Activated CD4-positive, alpha-beta memory T cell treated with anti-CD3 and anti-CD28 coated beads, Interleukin-2, amount 10 ng/mL, durations not matched to agents 7 days and 5 days (primary cell): ENCODE measurements around the gene HSFX3. TPM values are rescaled to one million over a fixed set of nuclear protein-coding genes. Genes with fewer than 3 reads are reported as not detected.
A peak's percentile ranks its signal among the peaks of the same experiment; 100 is the strongest.
"Not testable (repeated sequence)": the region's sequence is repeated elsewhere in the genome, so short reads cannot be mapped to it uniquely, and the experiment has no call there.

Source experiments
- CTCF ChIA-PET: fragments of 350-600 bp; sonication (Branson Sonifier 250); formaldehyde crosslinking; loops from one replicate; lab custom pipeline; 2021; ENCODE audit warnings: antibody characterized with exemption, inconsistent platforms; lab: Charles Lee
- POLR2A ChIA-PET: fragments of 350-600 bp; sonication (Branson Sonifier 250); formaldehyde crosslinking; loops from one replicate; lab custom pipeline; 2021; ENCODE audit warnings: antibody characterized with exemption; lab: Charles Lee
- DNase-seq: peaks from one replicate; pipeline ENCODE4 v3.0.0-alpha.2; 2020
- H3K27ac Mint-ChIP-seq: one replicate; pipeline ENCODE4 v1.8.0; 2021; ENCODE audit warnings: mild to moderate bottlenecking, mixed read lengths
- H3K27me3 Mint-ChIP-seq: one replicate; pipeline ENCODE4 v1.8.0; 2021; ENCODE audit warnings: mixed read lengths
- H3K36me3 Mint-ChIP-seq: one replicate; pipeline ENCODE4 v1.8.0; 2021; ENCODE audit warnings: low read depth, mixed read lengths
- H3K4me1 Mint-ChIP-seq: one replicate; pipeline ENCODE4 v1.8.0; 2021; ENCODE audit warnings: mixed read lengths
- H3K4me3 Mint-ChIP-seq: one replicate; pipeline ENCODE4 v1.8.0; 2021; ENCODE audit warnings: mild to moderate bottlenecking, mixed read lengths
- H3K9me3 Mint-ChIP-seq: one replicate; pipeline ENCODE4 v1.8.0; 2021; ENCODE audit warnings: mixed read lengths
- total RNA-seq, 2 experiments: library from RNA; stranded (reverse); gene quantifications; one replicate each; pipeline ENCODE4 v1.2.3, GENCODE V29; 2021

HSFX3 gene
- total RNA-seq, 2 experiments from 2014 or later: not detected

- H3K36me3 Mint-ChIP-seq: no peaks in the 10 kb centered on the region
- DNase-seq: no peak
- no peaks in the 10 kb centered on the region for H3K27me3 Mint-ChIP-seq
- H3K9me3 Mint-ChIP-seq: no peaks in the 10 kb centered on the region
- no peaks in the 10 kb centered on the region for H3K4me1 Mint-ChIP-seq
- H3K4me3 Mint-ChIP-seq: no peak overlapping the region
- no peak overlapping the region for H3K27ac Mint-ChIP-seq
- CTCF ChIA-PET: no interaction called here
- POLR2A ChIA-PET: no interaction called here
These were observed 13.6 kb upstream of the HSFX3 start for GRCh38 chrX:149563359-149563758.

GRCh38 chrX:149555251-149555650 lies 5.5 kb upstream of the HSFX3 start:
- H3K27me3 Mint-ChIP-seq, CTCF ChIA-PET, H3K9me3 Mint-ChIP-seq, H3K4me3 Mint-ChIP-seq, H3K36me3 Mint-ChIP-seq, H3K27ac Mint-ChIP-seq, DNase-seq, H3K4me1 Mint-ChIP-seq, POLR2A ChIA-PET: not testable (repeated sequence)

GRCh38 chrX:149551939-149552248 lies 2.2 kb upstream of the HSFX3 start:
- POLR2A ChIA-PET, H3K4me1 Mint-ChIP-seq, DNase-seq, CTCF ChIA-PET, H3K36me3 Mint-ChIP-seq, H3K4me3 Mint-ChIP-seq, H3K27me3 Mint-ChIP-seq, H3K9me3 Mint-ChIP-seq, H3K27ac Mint-ChIP-seq: not testable (repeated sequence)

GRCh38 chrX:149551245-149551938 lies 1.7 kb upstream of the HSFX3 start:
- CTCF ChIA-PET, H3K36me3 Mint-ChIP-seq, H3K4me3 Mint-ChIP-seq, H3K4me1 Mint-ChIP-seq, POLR2A ChIA-PET, H3K27me3 Mint-ChIP-seq, H3K9me3 Mint-ChIP-seq, DNase-seq, H3K27ac Mint-ChIP-seq: not testable (repeated sequence)

GRCh38 chrX:149550454-149550853 lies 730 bp upstream of the HSFX3 start:
- H3K4me1 Mint-ChIP-seq, H3K36me3 Mint-ChIP-seq, H3K4me3 Mint-ChIP-seq, H3K9me3 Mint-ChIP-seq, CTCF ChIA-PET, POLR2A ChIA-PET, H3K27me3 Mint-ChIP-seq: not testable (repeated sequence)
- peak; percentile 55 for DNase-seq
- H3K27ac Mint-ChIP-seq: peak overlapping the region; percentile 35

GRCh38 chrX:149547782-149548181 lies 1.9 kb downstream of the HSFX3 start:
- H3K4me3 Mint-ChIP-seq, H3K27me3 Mint-ChIP-seq, CTCF ChIA-PET, H3K9me3 Mint-ChIP-seq, POLR2A ChIA-PET, H3K27ac Mint-ChIP-seq, DNase-seq, H3K4me1 Mint-ChIP-seq, H3K36me3 Mint-ChIP-seq: not testable (repeated sequence)

GRCh38 chrX:149546962-149547361 lies 2.8 kb downstream of the HSFX3 start:
- H3K4me1 Mint-ChIP-seq, CTCF ChIA-PET, DNase-seq, H3K27me3 Mint-ChIP-seq, POLR2A ChIA-PET, H3K36me3 Mint-ChIP-seq, H3K27ac Mint-ChIP-seq, H3K4me3 Mint-ChIP-seq, H3K9me3 Mint-ChIP-seq: not testable (repeated sequence)

- H3K36me3 Mint-ChIP-seq, POLR2A ChIA-PET, H3K4me1 Mint-ChIP-seq, CTCF ChIA-PET, H3K9me3 Mint-ChIP-seq, H3K4me3 Mint-ChIP-seq, H3K27ac Mint-ChIP-seq, H3K27me3 Mint-ChIP-seq, DNase-seq: not testable (repeated sequence)
These were observed 3.9 kb downstream of the HSFX3 start for GRCh38 chrX:149545545-149546543.

GRCh38 chrX:149541521-149542047 lies 8.1 kb downstream of the HSFX3 start:
- H3K9me3 Mint-ChIP-seq: no peaks in the 10 kb centered on the region
- no peaks in the 10 kb centered on the region for H3K27me3 Mint-ChIP-seq
- ChIA-PET POLR2A (interaction anchor here (1.0 to 3.6 kb wide), 6 partner anchors 12 to 398 kb away, joined by 3 to 43 read pairs (median 15); partner anchors contain the start of gene IDS), CTCF (interaction anchor here (3.1 to 3.8 kb wide), 2 partner anchors 30 to 38 kb away, joined by 20 to 33 read pairs; partner anchors contain the start of gene IDS)
- peak overlapping the region; percentile 99 for H3K27ac Mint-ChIP-seq
- DNase-seq: no peak
- peaks cover 10% of the 10 kb centered on the region for H3K4me1 Mint-ChIP-seq
- peaks cover 3% of the 10 kb centered on the region for H3K36me3 Mint-ChIP-seq
- H3K4me3 Mint-ChIP-seq: peak overlapping the region; percentile 84

GRCh38 chrX:149540621-149541520 lies 8.9 kb downstream of the HSFX3 start, which contains the start of gene EOLA1:
Gene EOLA1, plus strand, starts transcription at chrX:149541012. Its CDS starts 4,619 bp downstream, at chrX:149545631.
- H3K4me1 Mint-ChIP-seq: peaks cover 10% of the 10 kb centered on the region
- no peaks in the 10 kb centered on the region for H3K27me3 Mint-ChIP-seq
- H3K9me3 Mint-ChIP-seq: no peaks in the 10 kb centered on the region
- peak; percentile 92 for DNase-seq
- CTCF ChIA-PET: interaction anchor here (0.6 to 3.8 kb wide), 8 partner anchors 10 to 398 kb away, joined by 3 to 33 read pairs (median 4); partner anchors contain the start of genes EOLA2 and IDS
- peaks cover 3% of the 10 kb centered on the region for H3K36me3 Mint-ChIP-seq
- peak within 1 kb of the TSS; percentile 84 for H3K4me3 Mint-ChIP-seq
- POLR2A ChIA-PET: interaction anchor here (1.0 to 3.6 kb wide), 8 partner anchors 11 to 399 kb away, joined by 3 to 43 read pairs (median 11); partner anchors contain the start of gene IDS
- peak within 1 kb of the TSS; percentile 99 for H3K27ac Mint-ChIP-seq

- H3K4me3 Mint-ChIP-seq: peak overlapping the region; percentile 84
- no peaks in the 10 kb centered on the region for H3K9me3 Mint-ChIP-seq
- ChIA-PET POLR2A (interaction anchor here (1.3 to 3.6 kb wide), 7 partner anchors 11 to 399 kb away, joined by 5 to 43 read pairs (median 12); partner anchors contain the start of gene IDS), CTCF (interaction anchor here (0.6 to 3.8 kb wide), 9 partner anchors 9 to 399 kb away, joined by 3 to 33 read pairs (median 3); partner anchors contain the start of genes EOLA2 and IDS)
- H3K27ac Mint-ChIP-seq: peak overlapping the region; percentile 99
- peaks cover 10% of the 10 kb centered on the region for H3K4me1 Mint-ChIP-seq
- DNase-seq: peak; percentile 91
- H3K27me3 Mint-ChIP-seq: no peaks in the 10 kb centered on the region
- H3K36me3 Mint-ChIP-seq: peaks cover 3% of the 10 kb centered on the region
These were observed 9.5 kb downstream of the HSFX3 start for GRCh38 chrX:149540131-149540620.
